ENCODE measurements around the gene GPATCH8. TPM values are rescaled to one million over a fixed set of nuclear protein-coding genes. Genes with fewer than 3 reads are reported as not detected.
"Not testable (repeated sequence)": the region's sequence is repeated elsewhere in the genome, so short reads cannot be mapped to it uniquely, and the experiment has no call there.

Gene GPATCH8
- total and polyA plus RNA-seq, 2 of the 8 experiments (the other 6 are each of a cell fraction or from before 2014, with no cell fraction given) = 20.5 to 58.1 TPM

DNA sequence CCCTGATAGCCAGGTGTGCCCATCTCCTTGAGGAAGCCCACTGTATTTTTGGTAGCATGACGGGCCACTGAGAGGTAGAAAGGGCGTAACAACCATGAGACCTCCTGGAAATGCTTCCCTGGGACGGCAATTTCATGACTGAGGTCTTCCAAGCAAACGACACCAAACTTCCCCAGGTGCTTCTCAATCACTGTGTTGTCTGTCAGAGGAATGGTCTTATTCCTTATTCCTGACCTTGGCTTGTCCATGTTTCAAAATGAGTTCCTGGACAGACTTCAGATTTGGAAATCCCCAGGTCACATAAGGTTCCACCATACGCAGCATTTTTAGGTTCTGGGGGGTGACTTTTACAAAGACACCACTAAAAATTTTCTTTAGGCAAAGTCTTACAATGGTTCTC, 138.2 kb downstream of the GPATCH8 start:
- H3K79me1 ChIP-seq (ENCODE audit: low read depth, low read length); H2BK20ac ChIP-seq (ENCODE audit: low read length); H2AFZ ChIP-seq (ENCODE audit: low read length); H3K9ac ChIP-seq (replicated peaks in 1 of 4; ENCODE audit: extremely low read depth in 1 of 4, low read depth in 3 of 4, low read length in 3 of 4); H3K23ac ChIP-seq (ENCODE audit: insufficient read length); H3K9me3 ChIP-seq (ENCODE audit: insufficient read depth in 2 of 2, low read depth in 1 of 2, low read length in 1 of 2); POLR2A ChIA-PET (ENCODE audit: partially characterized antibody); H3K56ac ChIP-seq (replicated peaks; ENCODE audit: insufficient read length, low read depth, low read length); FAIRE-seq; H3K23me2 ChIP-seq (ENCODE audit: low read depth, low read length); H2BK12ac ChIP-seq (ENCODE audit: low read depth, low read length); H2AK5ac ChIP-seq (ENCODE audit: low read depth, low read length); H4K8ac ChIP-seq (ENCODE audit: extremely low read depth, insufficient read depth, low read length); H3K4ac ChIP-seq (replicated peaks; ENCODE audit: insufficient read length, low read depth, low read length); H3K79me2 ChIP-seq (ENCODE audit: control insufficient read depth in 1 of 2, insufficient read depth in 2 of 2, low read length in 2 of 2); H4K91ac ChIP-seq (replicated peaks; ENCODE audit: insufficient read length, low read length); H4K5ac ChIP-seq (ENCODE audit: insufficient read length, low read depth, low read length); DNase-seq (ENCODE audit: low read depth in 1 of 2, low spot score in 2 of 2); H3K4me2 ChIP-seq (ENCODE audit: insufficient read depth in 1 of 2, low read depth in 2 of 2, low read length in 2 of 2); H2BK120ac ChIP-seq (replicated peaks; ENCODE audit: low read depth, low read length); H3K27me3 ChIP-seq (replicated peaks in 1 of 4; ENCODE audit: control insufficient read depth in 3 of 4, extremely low read depth in 1 of 4, insufficient read depth in 3 of 4, low read length in 3 of 4); H3K27ac ChIP-seq (ENCODE audit: low read depth, low read length); H3K18ac ChIP-seq (ENCODE audit: extremely low read depth, low read length); H3K36me3 ChIP-seq (ENCODE audit: control insufficient read depth in 2 of 4, insufficient read depth in 4 of 4, low read length in 3 of 4); H3K4me3 ChIP-seq (ENCODE audit: extremely low read depth in 1 of 4, insufficient read depth in 2 of 4, low read depth in 3 of 4, low read length in 4 of 4); H3K14ac ChIP-seq (ENCODE audit: insufficient read length); H2BK5ac ChIP-seq (ENCODE audit: low read depth, low read length); H2BK15ac ChIP-seq (ENCODE audit: low read length): not testable (repeated sequence)
- WGBS, 2 experiments (ENCODE audit: extremely low coverage in 1 of 2, insufficient coverage in 1 of 2, insufficient read length in 1 of 2, insufficient replicate concordance in 2 of 2, low coverage in 1 of 2, low lambda C conversion rate in 2 of 2, missing lambda C conversion rate in 1 of 2) = 92% methylated on average over 5 of the region's 5 CpGs; no CpG with 5 or more reads in 1 of the 2 experiments
- Histone ChIP-seq H4K20me1 (replicated peaks in 1 of 2; ENCODE audit: control insufficient read depth in 1 of 2, insufficient read depth in 2 of 2, low read length in 2 of 2) (peaks cover 3 to 11% of the 10 kb centered on the region in 2 experiments), H3K4me1 (replicated peaks in 1 of 4; ENCODE audit: control insufficient read depth in 3 of 4, insufficient read depth in 4 of 4, low read length in 3 of 4) (peaks cover 9 to 22% (median 18%) of the 10 kb centered on the region in 4 experiments)
- CTCF ChIA-PET (ENCODE audit: partially characterized antibody) = interaction anchor here (1.0 to 3.9 kb wide), 2 partner anchors 11 to 14 kb away, joined by 4 to 31 read pairs; no protein-coding TSS in a partner anchor

Data from H1 (cell line).